GM12865 (cell line): ENCODE results near the gene ZNF8.

ENCODE experiments used
- DNase-seq: peaks from one replicate; pipeline ENCODE4 v3.0.0; 2010; ENCODE audit warnings: low read depth
- H3K4me3 ChIP-seq: 2 replicates; pipeline ENCODE4 v1.5.1; 2011; ENCODE audit warnings: mild to moderate bottlenecking, low read depth, low read length, control low read depth
- TF ChIP-seq, protein P1 (sequence below): IDR thresholded peaks from 2 replicates; pipeline ENCODE4 v1.5.1; 2011; ENCODE audit warnings: low read length, control low read depth, low read depth, inconsistent platforms; ENCODE audit not compliant: insufficient read depth; ENCODE audit errors: missing control alignments

ZNF8 gene

DNA sequence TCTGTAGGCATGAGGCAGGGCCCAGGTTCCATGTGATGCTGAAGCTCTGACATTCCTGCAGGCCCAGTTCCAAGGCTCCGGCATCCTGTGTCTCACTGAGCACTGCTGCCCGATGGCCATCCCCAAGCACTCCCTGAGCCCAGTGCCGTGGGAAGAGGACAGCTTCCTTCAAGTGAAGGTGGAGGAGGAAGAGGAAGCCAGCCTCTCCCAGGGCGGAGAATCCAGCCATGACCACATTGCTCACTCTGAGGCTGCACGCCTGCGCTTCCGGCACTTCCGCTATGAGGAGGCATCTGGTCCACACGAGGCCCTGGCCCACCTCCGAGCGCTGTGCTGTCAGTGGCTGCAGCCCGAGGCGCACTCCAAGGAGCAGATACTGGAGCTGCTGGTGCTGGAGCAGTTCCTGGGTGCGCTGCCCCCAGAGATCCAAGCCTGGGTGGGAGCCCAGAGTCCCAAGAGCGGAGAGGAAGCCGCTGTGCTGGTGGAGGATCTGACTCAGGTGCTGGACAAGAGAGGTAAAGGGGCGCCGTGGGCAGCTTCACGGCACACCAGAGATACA is 56.0 kb downstream of the ZNF8 start:
- no peak for DNase-seq
- TF ChIP-seq, protein P1, sequence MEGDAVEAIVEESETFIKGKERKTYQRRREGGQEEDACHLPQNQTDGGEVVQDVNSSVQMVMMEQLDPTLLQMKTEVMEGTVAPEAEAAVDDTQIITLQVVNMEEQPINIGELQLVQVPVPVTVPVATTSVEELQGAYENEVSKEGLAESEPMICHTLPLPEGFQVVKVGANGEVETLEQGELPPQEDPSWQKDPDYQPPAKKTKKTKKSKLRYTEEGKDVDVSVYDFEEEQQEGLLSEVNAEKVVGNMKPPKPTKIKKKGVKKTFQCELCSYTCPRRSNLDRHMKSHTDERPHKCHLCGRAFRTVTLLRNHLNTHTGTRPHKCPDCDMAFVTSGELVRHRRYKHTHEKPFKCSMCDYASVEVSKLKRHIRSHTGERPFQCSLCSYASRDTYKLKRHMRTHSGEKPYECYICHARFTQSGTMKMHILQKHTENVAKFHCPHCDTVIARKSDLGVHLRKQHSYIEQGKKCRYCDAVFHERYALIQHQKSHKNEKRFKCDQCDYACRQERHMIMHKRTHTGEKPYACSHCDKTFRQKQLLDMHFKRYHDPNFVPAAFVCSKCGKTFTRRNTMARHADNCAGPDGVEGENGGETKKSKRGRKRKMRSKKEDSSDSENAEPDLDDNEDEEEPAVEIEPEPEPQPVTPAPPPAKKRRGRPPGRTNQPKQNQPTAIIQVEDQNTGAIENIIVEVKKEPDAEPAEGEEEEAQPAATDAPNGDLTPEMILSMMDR = no peak
- H3K4me3 ChIP-seq = no peak overlapping the region

DNA sequence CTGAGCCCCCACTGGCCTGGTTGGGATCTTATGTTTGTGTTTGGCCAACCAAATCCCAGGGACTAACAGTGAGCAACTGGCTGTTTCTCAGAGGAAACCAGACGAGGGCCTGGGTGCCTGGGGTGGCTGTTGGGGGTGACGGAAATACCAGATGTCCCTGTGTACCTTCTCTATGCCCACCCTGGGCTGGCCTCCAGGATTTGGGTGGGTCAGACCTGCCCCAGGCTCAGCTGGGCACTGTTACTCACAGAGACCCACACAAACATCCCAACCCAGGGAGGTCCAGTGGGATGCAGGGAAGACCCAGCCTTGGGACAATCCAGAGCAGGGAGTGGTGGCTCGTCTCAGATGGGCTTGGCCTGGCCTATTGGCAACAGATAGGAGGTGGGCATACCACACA is 56.9 kb downstream of the ZNF8 start:
- DNase-seq = no peak
- no peak overlapping the region for H3K4me3 ChIP-seq
- TF ChIP-seq, protein P1 = no peak

DNA sequence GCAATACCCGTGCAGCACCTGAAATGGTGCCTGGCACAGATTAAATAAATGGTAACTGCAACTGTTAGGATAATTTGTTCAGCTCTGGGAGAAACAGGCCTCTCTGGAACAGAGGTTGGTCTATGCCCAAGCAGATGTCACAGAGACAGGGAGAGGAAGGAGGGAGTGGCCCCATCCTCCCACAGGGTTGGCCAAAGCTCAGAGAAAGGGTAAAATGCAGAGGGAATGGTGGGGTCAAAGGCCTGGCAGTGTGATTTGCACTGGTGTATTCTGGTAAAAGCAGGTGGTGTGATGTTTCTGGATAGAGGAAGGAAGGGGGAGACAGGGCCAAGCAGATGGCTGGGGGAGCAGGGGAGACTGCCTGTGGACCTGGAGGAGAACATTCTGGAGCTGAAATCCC is 57.5 kb downstream of the ZNF8 start:
- no peak for DNase-seq
- H3K4me3 ChIP-seq = no peak overlapping the region
- TF ChIP-seq, protein P1 = no peak

DNA sequence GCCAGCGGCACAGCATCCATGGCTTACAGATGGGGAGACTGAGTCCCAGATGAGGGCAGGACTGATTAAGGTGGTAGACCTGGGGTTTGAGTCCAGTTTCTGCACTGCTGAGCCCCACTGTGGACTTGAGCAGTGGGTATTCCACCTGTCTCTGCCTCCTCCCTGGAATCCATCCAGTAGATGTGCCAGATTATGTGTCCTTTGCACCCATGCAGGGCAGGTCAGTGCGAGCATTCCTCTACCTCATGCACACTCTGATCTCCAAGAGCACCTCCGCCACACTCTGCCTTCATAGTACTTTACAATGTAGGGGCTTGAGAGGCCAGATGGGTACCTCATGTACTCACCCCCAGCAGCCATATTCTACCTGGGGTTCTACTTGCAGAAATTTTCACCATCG is 58.1 kb downstream of the ZNF8 start:
- TF ChIP-seq, protein P1 = no peak
- DNase-seq = no peak
- no peak overlapping the region for H3K4me3 ChIP-seq

DNA sequence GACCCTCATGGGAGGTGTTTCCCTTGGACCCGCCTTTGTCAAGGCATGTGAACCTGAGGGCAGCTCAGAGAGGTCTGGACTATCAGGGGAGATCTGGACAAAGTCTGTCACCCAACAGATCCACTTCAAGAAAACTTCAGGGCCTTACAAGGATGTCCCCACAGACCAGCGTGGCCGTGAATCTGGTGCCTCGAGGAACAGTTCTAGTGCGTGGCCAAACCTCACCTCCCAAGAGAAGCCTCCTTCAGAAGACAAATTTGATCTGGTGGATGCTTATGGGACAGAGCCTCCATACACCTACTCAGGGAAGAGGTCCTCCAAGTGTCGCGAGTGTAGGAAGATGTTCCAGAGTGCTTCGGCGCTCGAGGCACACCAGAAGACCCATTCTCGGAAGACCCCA is 59.6 kb downstream of the ZNF8 start:
- DNase-seq = no peak
- H3K4me3 ChIP-seq = no peak overlapping the region
- TF ChIP-seq, protein P1 = no peak

DNA sequence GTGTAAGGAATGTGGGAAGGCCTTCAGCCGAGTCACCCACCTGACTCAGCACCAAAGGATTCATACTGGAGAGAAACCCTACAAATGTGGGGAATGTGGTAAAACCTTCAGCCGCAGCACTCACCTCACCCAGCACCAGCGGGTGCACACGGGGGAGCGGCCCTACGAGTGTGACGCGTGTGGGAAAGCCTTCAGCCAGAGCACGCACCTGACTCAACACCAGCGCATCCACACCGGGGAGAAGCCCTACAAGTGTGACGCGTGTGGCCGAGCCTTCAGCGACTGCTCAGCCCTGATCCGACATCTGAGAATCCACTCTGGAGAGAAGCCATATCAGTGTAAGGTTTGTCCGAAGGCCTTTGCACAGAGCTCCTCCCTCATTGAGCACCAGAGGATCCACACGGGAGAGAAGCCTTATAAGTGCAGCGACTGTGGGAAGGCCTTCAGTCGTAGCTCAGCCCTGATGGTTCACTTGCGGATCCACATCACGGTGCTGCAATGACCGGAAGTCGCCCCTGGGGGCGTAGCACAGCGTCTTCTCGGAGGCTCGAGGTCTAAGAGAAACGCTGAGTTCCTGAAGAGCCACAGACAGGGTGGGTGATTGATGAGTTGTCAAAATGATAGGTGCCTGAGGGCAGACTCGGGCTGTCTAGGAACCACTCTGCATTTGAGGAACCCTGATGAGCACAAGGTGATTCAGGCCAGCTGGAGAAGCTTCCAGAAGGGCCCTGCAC is 60.2 kb downstream of the ZNF8 start:
- DNase-seq = no peak

More for the DNA sequence above, 60.2 kb downstream of the ZNF8 start:
- no peak overlapping the region for H3K4me3 ChIP-seq
- TF ChIP-seq, protein P1 = no peak
